Inflammatory macrophage treated with lipopolysaccharide for 1 hour (primary cell): ENCODE measurements around the gene RILPL2.
A peak's percentile ranks its signal among the peaks of the same experiment; 100 is the strongest.
"Not testable (repeated sequence)": the region's sequence is repeated elsewhere in the genome, so short reads cannot be mapped to it uniquely, and the experiment has no call there.

Experiments used
- DNase-seq, 2 donors: peaks; one replicate each; pipeline ENCODE4 v3.0.0-alpha.2; 2020 to 2022

Gene RILPL2

GRCh38 chr12:123436017-123436964 lies at the start of gene RILPL2:
RILPL2 (minus strand) TSS chr12:123436684; CDS start chr12:123436420, 264 bp downstream.
- peak; percentile 97 to 98 for DNase-seq

GRCh38 chr12:123485756-123486155 lies 49.3 kb upstream of the RILPL2 start:
- DNase-seq, result no peak

- no peak for DNase-seq
Measured at GRCh38 chr12:123483602-123484248, 47.2 kb upstream of the RILPL2 start.

GRCh38 chr12:123482876-123483275 lies 46.4 kb upstream of the RILPL2 start:
- peak; percentile 18 to 44 for DNase-seq

- not testable (repeated sequence) for DNase-seq
Measured at GRCh38 chr12:123481251-123481650, 44.8 kb upstream of the RILPL2 start.

- no peak for DNase-seq
Measured at GRCh38 chr12:123479442-123480180, 43.1 kb upstream of the RILPL2 start.

- DNase-seq, result no peak
Measured at GRCh38 chr12:123478762-123479161, 42.3 kb upstream of the RILPL2 start.

GRCh38 chr12:123478069-123478468 lies 41.6 kb upstream of the RILPL2 start:
- no peak for DNase-seq

- no peak for DNase-seq
Measured at GRCh38 chr12:123475246-123475703, 38.8 kb upstream of the RILPL2 start.

GRCh38 chr12:123474485-123475245 lies 38.2 kb upstream of the RILPL2 start:
- DNase-seq, result no peak

- DNase-seq, result no peak
Measured at GRCh38 chr12:123472438-123472849, 36.0 kb upstream of the RILPL2 start.

- no peak for DNase-seq
Measured at GRCh38 chr12:123471374-123472068, 35.0 kb upstream of the RILPL2 start.

GRCh38 chr12:123469978-123470377 lies 33.5 kb upstream of the RILPL2 start:
- DNase-seq, result no peak

GRCh38 chr12:123468786-123469185 lies 32.3 kb upstream of the RILPL2 start:
- DNase-seq, result peak in 1 of 2 donors; percentile 23

GRCh38 chr12:123465084-123465483 lies 28.6 kb upstream of the RILPL2 start:
- DNase-seq, result no peak

GRCh38 chr12:123463174-123463573 lies 26.7 kb upstream of the RILPL2 start:
- DNase-seq, result not testable (repeated sequence)

GRCh38 chr12:123457980-123458779 lies 21.7 kb upstream of the RILPL2 start, which contains the start of gene SNRNP35:
SNRNP35 (plus strand) TSS chr12:123458139; CDS start chr12:123465541, 7,402 bp downstream.
- peak; percentile 78 to 80 for DNase-seq

- DNase-seq, result no peak
Measured at GRCh38 chr12:123453165-123453564, 16.7 kb upstream of the RILPL2 start.

GRCh38 chr12:123452276-123452550 lies 15.7 kb upstream of the RILPL2 start:
- DNase-seq, result not testable (repeated sequence)

GRCh38 chr12:123450636-123451035 lies 14.2 kb upstream of the RILPL2 start:
- DNase-seq, result no peak

GRCh38 chr12:123449856-123450255 lies 13.4 kb upstream of the RILPL2 start:
- DNase-seq, result no peak
